ENCODE measurements around the gene CLEC18B.
"Not testable (repeated sequence)": the region's sequence is repeated elsewhere in the genome, so short reads cannot be mapped to it uniquely, and the experiment has no call there.

The CLEC18B gene

DNA sequence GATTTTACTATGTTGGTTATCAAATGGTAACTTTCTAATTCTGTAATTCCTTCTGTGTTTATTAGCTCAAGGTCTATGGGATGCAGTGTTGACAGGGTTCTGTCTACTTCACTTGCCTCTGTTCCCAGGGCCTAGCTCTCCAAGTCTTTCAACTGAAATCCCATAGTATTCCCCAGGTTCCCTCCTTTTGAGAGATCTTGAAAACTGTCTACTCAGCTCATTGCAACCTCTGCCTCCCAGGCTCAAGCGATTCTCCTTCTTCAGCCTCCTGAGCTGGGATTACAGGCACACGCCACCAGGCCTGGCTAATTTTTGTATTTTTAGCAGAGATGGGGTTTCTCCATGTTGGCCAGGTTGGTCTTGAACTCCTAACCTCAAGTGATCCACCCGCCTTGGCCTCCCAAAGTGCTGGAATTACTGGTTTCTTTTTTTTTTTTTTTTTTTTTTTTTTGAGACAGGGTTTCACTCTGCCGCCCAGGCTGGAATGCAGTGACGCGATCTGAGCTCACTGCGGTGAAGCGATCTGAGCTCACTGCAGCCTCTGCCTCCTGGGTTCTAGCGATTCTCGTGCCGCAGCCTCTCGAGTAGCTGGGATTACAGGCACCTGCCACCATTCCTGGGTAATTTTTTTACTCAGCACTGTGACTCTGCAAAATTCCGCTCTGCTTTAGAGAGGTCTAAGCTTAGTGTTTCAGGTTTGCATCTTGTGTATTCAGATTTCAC, 22.5 kb upstream of the CLEC18B start:
- not testable (repeated sequence) for DNase-seq (ENCODE audit: low spot score)

DNA sequence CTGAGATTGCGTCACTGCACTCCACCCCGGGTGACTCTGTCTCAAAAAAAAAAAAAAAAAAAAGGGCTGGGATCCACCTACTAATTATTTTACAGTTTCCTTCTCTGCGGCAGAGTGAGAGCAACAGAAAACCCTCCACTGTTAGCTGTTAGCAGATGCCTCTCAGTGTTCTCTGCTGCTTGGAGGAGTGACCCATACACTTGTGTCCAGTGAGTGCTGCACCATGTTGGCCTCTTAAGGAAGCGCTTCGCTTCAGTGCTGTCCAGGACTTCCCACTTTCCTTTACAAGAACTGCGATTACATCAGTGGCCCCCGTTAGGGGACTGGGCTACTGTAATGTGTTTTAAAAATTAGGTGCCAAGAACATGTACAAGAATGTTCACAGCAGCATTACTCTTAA, 18.4 kb upstream of the CLEC18B start:
- no peak for DNase-seq (ENCODE audit: low spot score)

DNA sequence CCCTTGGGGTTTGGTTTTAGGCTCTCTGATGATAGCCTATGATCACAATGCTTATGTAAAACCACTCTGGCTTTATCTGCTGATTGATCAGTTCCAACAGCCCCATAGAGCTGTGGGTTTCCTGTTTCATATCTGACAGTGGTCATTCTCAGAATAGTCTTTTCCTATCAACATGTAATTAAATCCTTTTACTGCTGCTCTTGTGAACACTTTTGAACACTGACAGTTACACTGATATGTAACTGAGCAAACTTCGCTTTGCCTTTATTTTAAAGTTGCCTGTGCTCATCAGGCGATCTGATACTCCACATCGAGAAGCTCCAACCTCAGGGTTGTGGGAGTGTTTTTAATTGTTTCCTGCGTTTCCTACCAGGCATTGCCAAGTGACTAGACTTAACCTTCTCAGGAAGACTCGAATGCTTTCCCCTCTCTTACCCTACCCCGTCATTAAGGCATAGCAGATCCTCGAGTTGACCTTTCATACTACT, 17.3 kb upstream of the CLEC18B start:
- DNase-seq (ENCODE audit: low spot score) = no peak

DNA sequence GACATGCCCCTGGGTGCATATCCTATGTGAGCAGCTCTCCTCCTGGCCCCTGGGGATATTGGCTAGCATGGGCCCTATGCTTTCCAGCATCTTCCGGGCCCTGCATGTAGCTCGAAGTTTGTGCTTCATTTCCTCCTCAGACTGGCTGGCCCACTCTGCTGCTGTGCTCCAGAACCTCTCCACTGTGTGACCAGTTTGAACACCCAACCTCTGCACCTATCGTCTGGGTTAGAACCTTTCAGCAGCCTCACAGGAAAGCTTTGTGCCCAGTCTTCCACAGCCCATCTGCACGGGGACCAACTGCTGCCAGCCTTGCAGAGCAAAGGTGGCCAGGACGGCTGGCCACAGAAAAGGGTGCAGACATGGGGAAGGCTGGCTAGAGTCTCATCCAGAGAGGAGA, 10.2 kb upstream of the CLEC18B start:
- DNase-seq (ENCODE audit: low spot score) = no peak

DNA sequence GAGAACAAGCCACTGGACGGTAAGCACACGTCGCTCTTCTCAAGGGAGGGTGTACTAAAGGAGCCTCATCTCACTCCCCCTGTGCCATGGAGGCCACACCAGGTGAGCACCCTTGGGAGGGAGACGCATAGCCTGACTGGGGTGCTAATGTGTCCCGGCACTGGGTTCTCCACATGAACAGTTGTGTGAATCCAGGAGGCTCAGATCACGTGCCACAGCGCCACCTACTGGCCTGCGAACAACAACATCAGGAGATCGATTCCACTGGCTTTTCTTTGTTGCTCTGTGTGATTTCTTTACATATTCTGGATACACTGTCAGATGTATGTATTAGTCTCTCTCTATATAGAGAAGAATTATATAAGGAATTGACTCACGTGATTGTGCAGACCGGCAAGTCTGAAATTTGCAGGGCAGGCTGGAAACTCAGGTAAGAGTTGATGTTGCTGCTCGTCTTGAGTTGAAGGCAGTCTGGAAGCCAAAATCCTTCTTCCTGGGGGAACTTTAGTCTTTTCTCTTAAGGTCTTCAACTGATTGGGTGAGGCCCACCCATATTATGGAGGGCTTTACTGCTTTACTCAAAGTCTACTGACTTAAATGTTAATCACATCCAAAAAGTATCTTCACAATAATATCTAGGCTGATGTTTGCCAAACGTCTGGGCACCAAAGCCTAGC, 8.9 kb upstream of the CLEC18B start:
- DNase-seq (ENCODE audit: low spot score) = peak; percentile 22

DNA sequence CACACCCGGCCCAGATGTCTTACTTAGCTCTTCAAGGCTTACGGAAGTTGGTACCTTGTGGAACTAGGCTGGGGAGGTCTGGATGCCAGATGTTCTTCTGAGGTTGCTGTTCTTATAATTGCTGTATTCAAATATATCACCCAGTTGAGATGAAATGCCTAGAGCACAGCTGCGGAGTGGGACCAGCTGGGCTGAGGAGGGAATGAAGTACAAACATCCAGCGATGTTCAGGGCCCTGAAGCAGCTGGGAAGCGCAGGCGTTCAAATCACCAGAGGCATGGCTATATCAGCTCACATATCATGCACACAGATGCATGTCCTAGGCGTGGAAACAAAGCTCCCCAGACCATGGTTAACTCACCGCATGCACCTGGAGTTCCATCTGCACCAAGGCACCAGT, 7.2 kb upstream of the CLEC18B start:
- not testable (repeated sequence) for DNase-seq (ENCODE audit: low spot score)

DNA sequence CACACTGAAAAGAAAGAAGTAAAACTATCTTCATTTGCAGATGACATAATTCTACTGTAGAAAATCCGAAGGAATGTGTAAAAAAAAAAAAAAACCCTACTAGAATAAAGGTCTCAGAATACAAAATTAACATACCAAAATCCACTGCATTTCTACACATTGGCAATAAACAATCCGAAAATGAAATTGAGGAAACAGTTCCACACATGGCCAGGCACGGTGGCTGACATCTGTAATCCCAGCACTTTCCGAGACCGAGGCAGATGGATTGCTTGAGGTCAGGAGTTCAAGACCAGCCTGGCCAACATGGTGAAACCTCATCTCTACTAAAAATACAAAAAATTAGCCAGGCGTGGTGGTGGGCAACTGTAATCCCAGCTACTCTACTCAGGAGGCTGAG, 4.5 kb upstream of the CLEC18B start:
- not testable (repeated sequence) for DNase-seq (ENCODE audit: low spot score)

DNA sequence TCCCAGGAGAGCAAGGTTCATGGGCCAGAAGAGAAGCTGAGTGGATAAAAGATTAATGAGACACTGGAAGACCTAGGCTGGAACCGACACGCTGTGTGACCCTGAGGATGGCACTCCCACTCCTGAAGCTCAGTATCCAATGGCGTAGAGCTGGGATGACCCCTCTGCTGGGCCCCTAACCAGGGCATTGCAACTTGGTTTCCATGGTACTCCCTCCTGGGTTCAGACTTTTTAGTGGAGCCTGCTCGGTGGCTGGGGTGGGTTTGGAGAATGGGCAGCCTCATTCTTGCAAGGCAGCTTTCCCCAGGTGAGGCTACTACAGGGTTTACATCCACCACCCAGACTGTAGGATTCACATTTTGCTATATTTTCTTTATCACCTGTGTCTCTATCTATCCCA, 2.4 kb upstream of the CLEC18B start:
- not testable (repeated sequence) for DNase-seq (ENCODE audit: low spot score)

DNA sequence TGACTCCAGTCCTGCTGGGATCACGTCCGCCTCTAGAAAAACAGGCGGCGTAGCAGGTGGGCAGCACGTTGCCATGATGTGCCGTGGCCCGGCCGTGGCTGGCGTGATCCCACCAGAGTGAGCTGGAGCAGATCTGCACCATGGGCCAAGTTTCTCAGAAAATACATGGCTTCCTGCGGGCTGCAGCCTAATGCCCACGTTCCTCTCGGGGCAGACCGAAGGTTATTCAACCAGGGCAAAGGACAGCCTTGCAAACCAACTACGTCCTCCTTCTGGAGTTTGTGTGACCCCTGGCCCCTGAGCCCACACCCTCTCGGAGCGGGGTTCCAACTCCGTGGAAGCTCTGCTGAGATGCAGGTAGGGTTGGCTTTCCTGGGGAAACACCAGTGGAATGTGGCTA, 808 bp upstream of the CLEC18B start:
- not testable (repeated sequence) for DNase-seq (ENCODE audit: low spot score)

DNA sequence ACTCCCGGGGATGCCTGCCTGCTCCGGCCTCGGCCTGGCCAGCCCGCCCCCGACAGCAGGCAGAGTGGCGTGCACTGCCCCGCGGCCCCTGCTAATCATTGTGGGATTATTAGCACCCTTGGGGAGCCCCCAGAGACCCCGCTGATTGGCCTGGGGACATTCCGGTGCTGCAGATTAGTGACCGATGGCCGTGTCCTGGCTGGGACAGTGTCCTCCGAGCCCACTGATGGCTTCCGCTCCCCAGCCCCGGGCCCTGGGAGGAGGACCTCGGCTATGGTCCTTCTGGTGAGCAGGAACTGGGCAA, 156 bp upstream of the CLEC18B start:
- DNase-seq (ENCODE audit: low spot score) = not testable (repeated sequence)

DNA sequence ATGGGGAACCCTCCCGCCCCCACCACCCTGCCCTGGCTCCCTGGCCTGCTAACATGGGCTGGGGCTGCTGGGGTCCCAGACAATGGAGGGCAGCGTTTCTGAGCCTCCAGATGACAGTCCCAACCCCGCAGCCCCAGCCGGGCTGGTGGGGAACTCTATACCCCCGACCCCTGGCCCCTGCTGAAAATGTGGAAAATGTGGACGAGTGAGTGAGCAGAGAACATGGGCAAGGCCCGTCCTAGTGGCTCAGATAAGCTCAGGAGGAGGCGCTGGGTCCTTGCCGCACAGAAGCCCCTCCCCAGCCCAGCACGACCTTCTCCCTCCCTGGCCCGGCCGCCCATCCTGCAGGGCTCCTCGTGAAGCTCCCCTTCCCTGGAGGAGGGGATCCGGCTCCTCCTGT, 1.5 kb downstream of the CLEC18B start:
- DNase-seq (ENCODE audit: low spot score) = not testable (repeated sequence)

DNA sequence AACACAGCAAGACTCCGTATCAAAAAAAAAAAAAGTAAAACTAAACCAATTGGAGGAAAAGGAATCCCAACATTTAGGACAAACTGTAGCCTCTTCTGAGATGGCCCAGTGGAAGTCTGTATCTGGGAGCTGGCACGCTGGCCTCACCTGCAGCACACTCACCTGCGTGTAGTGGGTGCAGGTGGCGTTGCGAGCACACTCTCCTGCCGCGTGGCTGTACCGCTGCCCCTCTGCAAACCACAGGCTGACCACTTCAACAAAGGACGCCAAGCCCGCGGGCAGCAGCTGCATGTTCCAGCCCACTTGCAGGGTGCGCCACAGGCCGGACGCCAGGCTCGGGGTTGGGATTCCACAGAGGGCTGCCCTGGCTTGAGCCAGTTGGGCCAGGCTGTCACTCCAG, 3.4 kb downstream of the CLEC18B start:
- DNase-seq (ENCODE audit: low spot score) = not testable (repeated sequence)

DNA sequence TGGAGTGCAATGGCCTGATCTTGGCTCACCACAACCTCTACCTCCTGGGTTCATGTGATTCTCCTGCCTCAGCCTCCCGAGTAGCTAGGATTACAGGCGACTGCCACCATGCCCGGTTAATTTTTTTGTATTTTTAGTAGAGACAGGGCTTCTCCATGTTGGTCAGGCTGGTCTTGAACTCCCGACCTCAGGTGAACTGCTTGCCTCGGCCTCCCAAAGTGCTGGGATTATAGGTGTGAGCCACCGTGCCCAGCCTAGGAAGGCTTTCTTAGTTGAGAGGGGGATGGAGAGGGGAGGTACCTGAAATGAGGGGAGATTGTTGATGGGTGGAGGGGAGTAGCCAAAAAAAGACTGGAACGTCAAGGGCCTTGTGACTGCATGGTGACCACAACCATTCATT, 7.4 kb downstream of the CLEC18B start:
- DNase-seq (ENCODE audit: low spot score) = not testable (repeated sequence)

DNA sequence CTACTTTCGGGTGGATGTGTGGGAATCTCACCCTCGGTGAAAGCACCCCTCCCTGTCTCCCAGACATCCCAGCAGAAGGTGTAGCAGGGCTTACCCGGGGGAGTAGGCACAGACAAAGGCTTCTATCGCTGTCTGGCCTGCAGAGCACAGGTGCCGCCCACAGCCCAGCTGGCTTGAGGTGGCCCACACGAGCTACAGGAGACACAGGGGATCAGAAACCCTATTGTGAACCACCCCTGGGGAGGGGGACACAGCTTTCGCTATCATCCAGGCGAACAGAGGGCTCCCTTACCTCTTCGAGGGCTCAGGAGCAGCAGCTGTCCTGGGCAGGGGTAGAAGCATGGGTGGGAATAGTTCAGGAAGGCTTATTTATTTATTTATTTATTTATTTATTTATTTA, 7.8 kb downstream of the CLEC18B start:
- not testable (repeated sequence) for DNase-seq (ENCODE audit: low spot score)

DNA sequence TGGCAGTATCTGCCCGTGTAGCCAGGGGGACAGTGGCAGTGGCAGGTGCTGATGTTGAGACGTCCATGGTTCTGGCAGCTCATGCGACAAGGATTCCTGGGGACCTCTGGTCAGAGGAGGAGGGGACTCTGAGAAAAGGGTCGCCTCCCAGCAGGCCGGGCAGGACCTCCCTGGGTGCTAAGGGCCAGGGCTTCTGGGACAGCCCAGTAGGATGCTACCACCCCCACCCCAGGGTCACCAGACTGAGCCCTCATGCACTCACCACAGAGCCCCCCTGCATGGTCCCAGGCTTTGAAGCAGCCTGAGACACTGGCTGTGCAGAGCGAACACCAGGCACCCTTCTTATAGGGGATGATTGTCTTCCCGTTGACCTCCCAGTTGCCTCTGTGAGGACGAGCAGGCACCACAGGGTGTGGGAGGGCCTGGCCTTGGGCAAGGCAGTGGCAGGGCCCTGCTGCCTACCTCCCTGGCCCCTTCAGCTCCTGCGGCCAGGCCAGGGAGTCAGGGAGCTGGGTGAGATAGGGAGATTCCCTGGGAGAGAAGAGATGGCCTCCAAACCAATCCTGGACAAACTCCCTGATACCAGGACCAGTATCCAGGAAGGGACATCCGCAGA, 8.4 kb downstream of the CLEC18B start:
- DNase-seq (ENCODE audit: low spot score) = not testable (repeated sequence)

DNA sequence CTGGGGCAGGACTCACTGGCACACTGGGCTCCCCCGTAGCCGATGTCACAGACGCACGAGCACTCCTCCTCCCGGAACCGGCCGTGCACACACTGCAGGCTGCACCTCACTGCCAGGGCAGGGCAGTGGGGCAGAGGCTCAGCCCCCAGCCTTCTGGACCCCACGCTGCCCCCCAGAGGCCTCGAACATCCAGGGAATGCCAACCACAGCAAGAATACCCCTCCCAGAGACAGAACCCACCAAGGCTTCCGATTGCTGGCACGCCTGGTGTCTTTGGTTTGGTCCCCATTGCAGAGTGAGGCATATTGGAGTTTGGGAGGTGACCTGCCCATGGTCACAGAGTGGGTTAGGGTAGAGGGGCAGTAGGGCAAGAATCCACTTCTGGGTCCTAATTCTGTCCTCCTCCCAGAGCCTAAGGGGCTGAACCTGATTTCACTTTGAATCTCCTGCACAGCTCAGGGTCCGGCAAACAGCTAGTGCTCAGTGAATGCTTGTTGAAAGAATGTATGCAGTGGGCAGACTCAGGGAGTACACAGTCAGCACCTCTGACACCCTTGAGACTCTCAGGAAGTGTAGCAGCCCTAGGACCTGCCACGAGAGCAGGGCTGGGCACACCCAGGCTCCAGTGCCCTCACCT, 9.0 kb downstream of the CLEC18B start:
- DNase-seq (ENCODE audit: low spot score) = not testable (repeated sequence)

DNA sequence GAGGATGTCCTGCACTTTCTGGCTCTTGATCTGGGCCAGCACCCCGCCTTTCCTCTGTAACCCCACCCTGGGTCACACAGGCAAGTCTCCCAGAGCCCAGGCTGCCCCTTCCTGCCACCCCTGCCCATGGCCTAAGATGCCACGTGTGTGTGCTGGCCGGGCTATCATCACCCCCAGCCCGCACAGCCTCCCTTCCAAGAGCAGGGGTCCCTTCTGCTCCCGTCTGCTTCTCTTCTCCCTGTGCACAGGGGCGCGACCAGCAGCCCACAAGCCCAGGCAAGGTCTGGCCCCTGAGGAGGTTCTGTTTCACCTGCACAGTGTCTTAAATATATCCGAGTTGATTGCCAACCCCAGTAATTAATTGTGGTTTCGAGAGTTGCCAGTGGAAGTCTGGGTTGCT, 10.3 kb downstream of the CLEC18B start:
- not testable (repeated sequence) for DNase-seq (ENCODE audit: low spot score)

DNA sequence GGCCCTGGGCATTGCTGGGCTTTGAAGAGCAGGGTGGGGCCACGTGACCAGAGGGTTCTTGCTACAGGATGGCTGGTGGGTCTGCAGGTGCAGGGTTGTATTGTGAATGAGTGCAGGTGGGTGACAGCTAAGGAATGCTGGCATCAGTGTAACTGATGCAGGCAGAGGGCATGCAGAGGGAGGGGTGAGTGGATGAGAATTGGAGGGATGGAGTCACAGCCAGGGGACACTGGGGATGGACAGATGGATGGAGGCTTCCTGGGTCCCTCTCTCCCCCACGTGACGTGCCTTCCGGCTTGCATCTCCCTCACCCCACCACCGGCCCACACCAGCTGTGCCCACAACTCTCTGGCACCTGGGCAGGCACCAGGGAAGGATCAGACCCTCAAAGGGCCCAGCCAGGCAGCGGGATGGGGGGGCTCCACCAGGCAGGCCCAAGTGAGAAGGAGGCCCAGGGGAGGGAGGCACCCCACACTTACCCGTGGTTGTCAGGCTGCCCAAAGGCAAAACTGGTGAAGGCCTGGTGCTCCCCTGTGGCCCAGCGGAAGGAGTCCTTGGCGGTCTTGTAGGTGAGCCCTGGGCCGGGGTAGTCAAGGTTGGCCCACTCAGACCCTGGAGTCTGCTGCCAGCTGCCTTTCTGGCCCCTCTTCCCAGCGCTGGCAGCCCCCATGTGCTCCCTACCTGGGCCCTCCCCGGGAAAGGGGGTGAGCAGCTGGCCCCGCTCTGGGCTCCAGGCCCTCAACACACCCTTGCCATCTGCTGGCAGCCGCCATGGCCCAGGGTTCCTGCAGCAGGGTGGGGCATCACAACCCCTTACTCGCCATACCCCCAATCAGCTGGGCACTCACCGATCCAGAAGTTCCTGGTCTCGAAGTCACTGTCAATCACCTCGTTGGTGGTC, 11.0 kb downstream of the CLEC18B start:
- DNase-seq (ENCODE audit: low spot score) = not testable (repeated sequence)

DNA sequence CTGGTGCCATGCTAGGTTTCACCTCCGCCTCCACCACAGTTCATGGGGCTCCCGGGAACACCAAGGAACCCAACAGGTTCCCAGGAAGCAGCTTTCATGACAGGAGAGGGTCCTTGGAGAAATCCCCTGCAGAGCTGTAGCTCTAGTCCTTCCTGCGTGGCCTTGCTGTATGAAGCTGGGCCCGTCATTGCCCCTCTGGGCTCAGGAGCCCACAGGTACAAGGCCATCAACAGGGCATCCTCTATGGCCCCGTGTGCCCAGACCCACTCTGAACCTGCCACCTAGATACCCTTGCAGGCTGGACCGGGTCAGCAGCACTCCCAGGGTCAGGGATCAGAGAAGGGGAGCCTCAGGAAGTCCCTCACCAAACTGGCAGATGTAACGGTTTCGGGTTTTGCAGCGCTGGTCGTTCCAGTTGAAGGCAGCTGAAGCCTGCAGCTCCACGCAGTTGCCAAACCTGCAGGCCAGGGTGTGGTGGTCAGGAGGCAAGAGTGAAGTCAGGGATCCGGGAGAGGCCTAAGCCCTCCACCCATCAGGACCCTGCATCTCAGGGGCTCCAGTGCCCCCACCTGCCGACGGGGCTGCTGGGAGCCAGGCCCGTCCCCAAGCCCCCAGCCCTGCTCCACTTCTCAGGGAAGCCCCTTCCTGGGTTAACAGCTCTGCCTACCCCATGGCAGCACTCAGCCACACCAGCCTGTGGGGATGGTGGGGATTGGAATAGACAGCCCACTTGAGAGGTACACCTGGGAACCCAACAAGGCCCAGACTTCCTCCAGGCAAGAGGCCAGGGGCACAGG, 11.9 kb downstream of the CLEC18B start:
- not testable (repeated sequence) for DNase-seq (ENCODE audit: low spot score)

DNA sequence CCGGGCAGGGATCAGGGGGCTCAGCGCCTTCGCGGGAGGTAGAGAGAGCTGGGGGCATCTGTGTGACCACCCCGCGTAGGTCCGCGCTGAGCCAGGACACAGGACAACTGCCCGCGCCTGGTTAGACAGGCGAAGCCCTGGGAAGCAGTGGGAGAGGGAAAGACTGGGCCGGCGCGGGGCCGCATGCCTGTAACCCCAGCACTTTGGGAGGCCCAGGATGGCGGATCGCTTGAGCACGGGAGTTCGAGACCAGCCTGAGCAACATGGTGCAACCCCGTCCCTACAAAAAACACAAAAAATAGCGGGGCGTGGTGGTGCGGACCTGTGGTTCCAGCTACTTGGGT, 13.9 kb downstream of the CLEC18B start:
- not testable (repeated sequence) for DNase-seq (ENCODE audit: low spot score)

Measured in LoVo (cell line).